H9 (cell line): Measurements from ENCODE around the gene FARSB. TPM values are rescaled to one million over a fixed set of nuclear protein-coding genes. Genes with fewer than 3 reads are reported as not detected.

ENCODE experiments used
- DNase-seq: peaks from one replicate; pipeline ENCODE4 v3.0.0-alpha.2; 2017
- H2AFZ ChIP-seq: one replicate; pipeline ENCODE4 v1.6.1; 2013; ENCODE audit warnings: mild to moderate bottlenecking, low read length, control low read depth, moderate library complexity
- H2AK5ac ChIP-seq: 2 replicates; pipeline ENCODE4 v1.6.1; 2013; ENCODE audit warnings: low read length, control low read depth, mixed read lengths; ENCODE audit not compliant: insufficient read length
- H2BK120ac ChIP-seq: one replicate; pipeline ENCODE4 v1.6.1; 2013; ENCODE audit warnings: low read depth, mild to moderate bottlenecking, low read length, control low read depth, inconsistent platforms; ENCODE audit not compliant: poor library complexity, severe bottlenecking
- H2BK12ac ChIP-seq: 2 replicates; pipeline ENCODE4 v1.6.1; 2013; ENCODE audit warnings: low read length, control low read depth, mixed read lengths, low read depth; ENCODE audit not compliant: insufficient read length
- H2BK15ac ChIP-seq: 2 replicates; pipeline ENCODE4 v1.6.1; 2013; ENCODE audit warnings: low read depth, low read length, control low read depth
- H2BK20ac ChIP-seq: one replicate; pipeline ENCODE4 v1.6.1; 2013; ENCODE audit warnings: low read depth, mild to moderate bottlenecking, low read length, control low read depth, inconsistent platforms; ENCODE audit not compliant: poor library complexity, severe bottlenecking
- H2BK5ac ChIP-seq: 2 replicates; pipeline ENCODE4 v1.6.1; 2013; ENCODE audit warnings: low read length, control low read depth, mixed read lengths; ENCODE audit not compliant: insufficient read length
- H3K14ac ChIP-seq: 2 replicates; pipeline ENCODE4 v1.6.1; 2013; ENCODE audit warnings: low read length, control low read depth; ENCODE audit not compliant: insufficient read depth
- H3K18ac ChIP-seq: 2 replicates; pipeline ENCODE4 v1.6.1; 2013; ENCODE audit warnings: low read depth, mild to moderate bottlenecking, mixed read lengths, low read length, control low read depth; ENCODE audit not compliant: insufficient read length
- H3K23ac ChIP-seq: 2 replicates; pipeline ENCODE4 v1.6.1; 2013; ENCODE audit warnings: low read length, control low read depth, mixed read lengths, low read depth; ENCODE audit not compliant: insufficient read length
- H3K23me2 ChIP-seq: 2 replicates; pipeline ENCODE4 v1.6.1; 2013; ENCODE audit warnings: low read depth, mild to moderate bottlenecking, mixed read lengths, low read length, control low read depth; ENCODE audit not compliant: insufficient read length, poor library complexity, severe bottlenecking
- H3K27ac ChIP-seq: 2 replicates; pipeline ENCODE4 v1.5.1; 2013; ENCODE audit warnings: low read length, control low read depth, mixed read lengths, low read depth; ENCODE audit not compliant: insufficient read length
- H3K27me3 ChIP-seq: 2 replicates; pipeline ENCODE4 v1.6.1; 2013; ENCODE audit warnings: low read length, control low read depth, inconsistent platforms; ENCODE audit not compliant: insufficient read depth
- H3K4ac ChIP-seq: 2 replicates; pipeline ENCODE4 v1.6.1; 2013; ENCODE audit warnings: low read depth, mild to moderate bottlenecking, control low read depth, inconsistent platforms, low read length, moderate library complexity
- H3K4me1 ChIP-seq: 2 replicates; pipeline ENCODE4 v1.6.1; 2013; ENCODE audit warnings: low read length, control low read depth, inconsistent platforms; ENCODE audit not compliant: insufficient read depth
- H3K4me2 ChIP-seq: 2 replicates; pipeline ENCODE4 v1.6.1; 2013; ENCODE audit warnings: low read length, control low read depth, mixed read lengths; ENCODE audit not compliant: insufficient read length, insufficient read depth
- H3K56ac ChIP-seq: 2 replicates; pipeline ENCODE4 v1.6.1; 2013; ENCODE audit warnings: low read depth, mild to moderate bottlenecking, mixed read lengths, low read length, control low read depth; ENCODE audit not compliant: insufficient read length
- H3K79me1 ChIP-seq: 2 replicates; pipeline ENCODE4 v1.6.1; 2013; ENCODE audit warnings: low read depth, mild to moderate bottlenecking, moderate library complexity, low read length, control low read depth, inconsistent platforms; ENCODE audit not compliant: insufficient read depth, poor library complexity, severe bottlenecking
- H3K79me2 ChIP-seq: 2 replicates; pipeline ENCODE4 v1.6.1; 2013; ENCODE audit warnings: low read length, control low read depth, inconsistent platforms; ENCODE audit not compliant: insufficient read depth
- H3K9ac ChIP-seq: 2 replicates; pipeline ENCODE4 v1.6.1; 2013; ENCODE audit warnings: low read length, control low read depth, mixed read lengths; ENCODE audit not compliant: insufficient read length; ENCODE audit errors: extremely low read depth
- H3K9me3 ChIP-seq: one replicate; pipeline ENCODE4 v1.6.1; 2013; ENCODE audit warnings: low read depth, low read length, inconsistent platforms; ENCODE audit not compliant: control insufficient read depth
- H3T11ph ChIP-seq: one replicate; pipeline ENCODE4 v1.6.1; 2013; ENCODE audit warnings: mild to moderate bottlenecking, low read length, control low read depth, inconsistent platforms
- H4K20me1 ChIP-seq: one replicate; pipeline ENCODE4 v1.6.1; 2013; ENCODE audit not compliant: control insufficient read depth, insufficient read length, insufficient read depth
- H4K5ac ChIP-seq: 2 replicates; pipeline ENCODE4 v1.6.1; 2013; ENCODE audit warnings: low read depth, mild to moderate bottlenecking, mixed read lengths, low read length, control low read depth; ENCODE audit not compliant: insufficient read length
- H4K8ac ChIP-seq: replicated peaks from 2 replicates; pipeline ENCODE4 v1.6.1; 2013; ENCODE audit warnings: low read length, control low read depth, mixed read lengths, low read depth; ENCODE audit not compliant: insufficient read length
- H4K91ac ChIP-seq: 2 replicates; pipeline ENCODE4 v1.6.1; 2013; ENCODE audit warnings: low read depth, mild to moderate bottlenecking, moderate library complexity, mixed read lengths, low read length, control low read depth; ENCODE audit not compliant: insufficient read length
- H3K27ac Mint-ChIP-seq, 3 experiments: 2 replicates in 2 of 3; 3 replicates in 1 of 3; pipeline ENCODE4 v1.8.0; 2020 to 2021; ENCODE audit warnings: mixed read lengths in 3 of 3, mild to moderate bottlenecking in 1 of 3, moderate library complexity in 1 of 3
- H3K27me3 Mint-ChIP-seq: 2 replicates; pipeline ENCODE4 v1.8.0; 2021; ENCODE audit warnings: low read depth, mild to moderate bottlenecking, moderate library complexity, mixed read lengths
- H3K36me3 Mint-ChIP-seq, 3 experiments: 2 replicates in 2 of 3; 3 replicates in 1 of 3; pipeline ENCODE4 v1.8.0; 2020 to 2021; ENCODE audit warnings: low read depth in 3 of 3, mixed read lengths in 3 of 3; ENCODE audit not compliant: insufficient read depth in 1 of 3
- H3K4me1 Mint-ChIP-seq, 2 experiments: 2 replicates each; pipeline ENCODE4 v1.8.0; 2020; ENCODE audit warnings: mixed read lengths in 2 of 2
- H3K4me3 Mint-ChIP-seq, 2 experiments: 2 replicates in 1 of 2; 3 replicates in 1 of 2; pipeline ENCODE4 v1.8.0; 2020 to 2021; ENCODE audit warnings: mild to moderate bottlenecking in 2 of 2, mixed read lengths in 2 of 2, moderate library complexity in 1 of 2
- H3K9me3 Mint-ChIP-seq, 2 experiments: 2 replicates in 1 of 2; 3 replicates in 1 of 2; pipeline ENCODE4 v1.8.0; 2020; ENCODE audit warnings: mild to moderate bottlenecking in 2 of 2, mixed read lengths in 2 of 2, moderate library complexity in 1 of 2
- WGBS: extraction: QIAGEN DNeasy Blood & Tissue Kit; methylation state at CpG from one replicate; pipeline ENCODE4 v1.1.7; 2013; ENCODE audit warnings: missing lambda C conversion rate, low lambda C conversion rate, mixed read lengths; ENCODE audit not compliant: insufficient read length; ENCODE audit errors: extremely low coverage; 5-methylcytosine and 5-hydroxymethylcytosine counted together
- total RNA-seq: library from RNA; stranded (reverse); gene quantifications from 2 replicates; pipeline ENCODE4 v1.2.1, GENCODE V29; 2021
- TF ChIP-seq, protein P1 (sequence below): fragments of 200-600 bp; sonication (generic); conservative IDR thresholded peaks from 3 replicates; pipeline ENCODE4 v1.8.0; 2021; ENCODE audit warnings: antibody characterized with exemption, mild to moderate bottlenecking

FARSB gene
- total RNA-seq, 1 experiment from 2014 or later: 32.1 TPM

DNA sequence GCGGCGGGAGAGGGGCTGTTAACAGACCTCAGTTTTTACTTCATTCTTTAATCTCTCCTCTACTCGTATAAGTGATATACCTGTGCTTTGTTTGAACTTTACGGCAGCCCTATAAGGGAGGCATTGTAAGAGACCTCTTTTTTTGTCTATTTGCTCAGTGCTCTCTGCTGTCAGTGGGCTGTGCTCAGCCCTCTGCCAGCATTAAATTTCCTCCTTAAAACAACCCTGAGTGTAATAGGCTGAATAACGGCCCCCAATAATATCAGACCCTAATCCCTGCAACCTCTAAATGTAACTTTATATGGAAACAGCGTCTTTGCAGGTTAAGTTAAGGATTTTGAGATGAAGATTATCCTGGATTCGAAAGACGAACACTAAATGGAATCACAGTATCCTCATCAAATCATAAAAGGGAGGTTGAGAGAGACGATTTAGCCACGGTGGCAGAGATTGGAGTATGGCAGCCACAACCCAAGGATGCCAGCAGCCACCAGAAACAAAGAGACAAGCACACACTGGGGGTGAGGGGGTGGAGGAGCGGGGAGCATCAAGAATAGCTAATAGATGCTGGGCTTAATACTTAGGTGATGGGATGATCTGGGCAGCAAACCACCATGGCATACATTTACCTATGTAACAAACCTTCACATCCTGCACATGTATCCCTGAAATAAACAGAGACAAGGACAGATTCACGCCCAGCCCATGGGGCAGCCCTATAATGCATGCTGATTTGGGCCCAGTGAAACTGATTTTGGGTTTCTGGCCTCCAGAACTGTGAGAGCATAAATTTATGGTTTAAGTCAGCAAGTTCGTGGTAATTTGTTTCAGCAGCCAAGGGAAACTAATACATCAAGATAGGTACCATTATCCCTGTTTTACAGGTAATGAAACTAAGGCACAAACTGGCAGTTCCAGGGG lies 894 bp upstream of the FARSB start:
- no peaks in the 10 kb centered on the region for H3K27me3 ChIP-seq

More for the DNA sequence above, 894 bp upstream of the FARSB start:
- H2BK20ac ChIP-seq: no peak overlapping the region
- H4K5ac ChIP-seq: no peak overlapping the region
- H3K27ac Mint-ChIP-seq: peak overlapping the region; percentile 100; a peak in 6 of 7 replicates
- H2BK5ac ChIP-seq: no peak overlapping the region
- peaks cover 0 to 2% of the 10 kb centered on the region in 2 experiments; a peak in 1 of 5 replicates for H3K9me3 Mint-ChIP-seq
- no peak overlapping the region for H4K91ac ChIP-seq
- H2BK12ac ChIP-seq: no peak overlapping the region
- H3K79me2 ChIP-seq: peaks cover 12% of the 10 kb centered on the region; the same call in 1 of the 2 replicates
- H2AFZ ChIP-seq: no peak overlapping the region
- H3K18ac ChIP-seq: peak overlapping the region; percentile 18
- H3K9me3 ChIP-seq: no peaks in the 10 kb centered on the region
- H3K4me1 ChIP-seq: no peaks in the 10 kb centered on the region; the same call in 1 of the 2 replicates
- no CpG with 5 or more reads among the region's 13 CpGs for WGBS
- no peak overlapping the region for H3T11ph ChIP-seq
- H3K56ac ChIP-seq: no peak overlapping the region
- H3K4me2 ChIP-seq: peak overlapping the region; percentile 97
- no peak overlapping the region for H3K27ac ChIP-seq
- H2AK5ac ChIP-seq: no peak overlapping the region
- H3K4ac ChIP-seq: no peak overlapping the region
- H2BK15ac ChIP-seq: no peak overlapping the region
- H3K23ac ChIP-seq: no peak overlapping the region
- peak overlapping the region; percentile 95 for H3K9ac ChIP-seq
- no peak overlapping the region for H2BK120ac ChIP-seq
- peak overlapping the region; percentile 58; the same call in 1 of the 2 replicates for H3K14ac ChIP-seq
- no peaks in the 10 kb centered on the region for H3K27me3 Mint-ChIP-seq
- H4K8ac ChIP-seq: no peak overlapping the region
- H3K4me1 Mint-ChIP-seq: peaks cover 17 to 25% of the 10 kb centered on the region in 2 experiments
- TF ChIP-seq, protein P1, sequence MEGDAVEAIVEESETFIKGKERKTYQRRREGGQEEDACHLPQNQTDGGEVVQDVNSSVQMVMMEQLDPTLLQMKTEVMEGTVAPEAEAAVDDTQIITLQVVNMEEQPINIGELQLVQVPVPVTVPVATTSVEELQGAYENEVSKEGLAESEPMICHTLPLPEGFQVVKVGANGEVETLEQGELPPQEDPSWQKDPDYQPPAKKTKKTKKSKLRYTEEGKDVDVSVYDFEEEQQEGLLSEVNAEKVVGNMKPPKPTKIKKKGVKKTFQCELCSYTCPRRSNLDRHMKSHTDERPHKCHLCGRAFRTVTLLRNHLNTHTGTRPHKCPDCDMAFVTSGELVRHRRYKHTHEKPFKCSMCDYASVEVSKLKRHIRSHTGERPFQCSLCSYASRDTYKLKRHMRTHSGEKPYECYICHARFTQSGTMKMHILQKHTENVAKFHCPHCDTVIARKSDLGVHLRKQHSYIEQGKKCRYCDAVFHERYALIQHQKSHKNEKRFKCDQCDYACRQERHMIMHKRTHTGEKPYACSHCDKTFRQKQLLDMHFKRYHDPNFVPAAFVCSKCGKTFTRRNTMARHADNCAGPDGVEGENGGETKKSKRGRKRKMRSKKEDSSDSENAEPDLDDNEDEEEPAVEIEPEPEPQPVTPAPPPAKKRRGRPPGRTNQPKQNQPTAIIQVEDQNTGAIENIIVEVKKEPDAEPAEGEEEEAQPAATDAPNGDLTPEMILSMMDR: no peak
- H3K23me2 ChIP-seq: peaks cover 14% of the 10 kb centered on the region
- H3K79me1 ChIP-seq: peaks cover 7% of the 10 kb centered on the region
- H3K36me3 Mint-ChIP-seq: peaks cover 0 to 4% (median 0%) of the 10 kb centered on the region in 3 experiments; a peak in 3 of 7 replicates
- H4K20me1 ChIP-seq: no peaks in the 10 kb centered on the region
- no peak for DNase-seq
- peak overlapping the region; percentile 96 to 99 for H3K4me3 Mint-ChIP-seq
